Activated naive CD4-positive, alpha-beta T cell treated with anti-CD3 and anti-CD28 coated beads for 36 hours (primary cell): ENCODE data around the gene KIF16B. TPM values are rescaled to one million over a fixed set of nuclear protein-coding genes. Genes with fewer than 3 reads are reported as not detected.
"Not testable (repeated sequence)": the region's sequence is repeated elsewhere in the genome, so short reads cannot be mapped to it uniquely, and the experiment has no call there.

Experiments used
- CTCF ChIA-PET: fragments of 350-600 bp; sonication (Branson Sonifier 250); formaldehyde crosslinking; loops from one replicate; lab custom pipeline; 2021; ENCODE audit warnings: antibody characterized with exemption; lab: Charles Lee
- DNase-seq: peaks from one replicate; pipeline ENCODE4 v3.0.0-alpha.2; 2020
- H3K27ac Mint-ChIP-seq: one replicate; pipeline ENCODE4 v1.8.0; 2021; ENCODE audit warnings: mild to moderate bottlenecking, mixed read lengths
- H3K27me3 Mint-ChIP-seq: one replicate; pipeline ENCODE4 v1.8.0; 2021; ENCODE audit warnings: low read depth, mixed read lengths
- H3K36me3 Mint-ChIP-seq: one replicate; pipeline ENCODE4 v1.8.0; 2021; ENCODE audit warnings: low read depth, mixed read lengths
- H3K4me1 Mint-ChIP-seq: one replicate; pipeline ENCODE4 v1.8.0; 2021; ENCODE audit warnings: low read depth, mixed read lengths
- H3K4me3 Mint-ChIP-seq: one replicate; pipeline ENCODE4 v1.8.0; 2021; ENCODE audit warnings: mild to moderate bottlenecking, moderate library complexity, mixed read lengths
- H3K9me3 Mint-ChIP-seq: one replicate; pipeline ENCODE4 v1.8.0; 2021; ENCODE audit warnings: mixed read lengths
- intact Hi-C: fragments of 100-400 bp; cut with micrococcal nuclease; formaldehyde crosslinking; loops from one replicate; pipeline ENCODE4 v1.15.1; 2023
- total RNA-seq, 2 experiments: library from RNA; stranded (reverse); gene quantifications; one replicate each; pipeline ENCODE4 v1.2.3, GENCODE V29; 2021

The KIF16B gene
- total RNA-seq, 2 experiments from 2014 or later: 5.1 to 5.6 TPM

DNA sequence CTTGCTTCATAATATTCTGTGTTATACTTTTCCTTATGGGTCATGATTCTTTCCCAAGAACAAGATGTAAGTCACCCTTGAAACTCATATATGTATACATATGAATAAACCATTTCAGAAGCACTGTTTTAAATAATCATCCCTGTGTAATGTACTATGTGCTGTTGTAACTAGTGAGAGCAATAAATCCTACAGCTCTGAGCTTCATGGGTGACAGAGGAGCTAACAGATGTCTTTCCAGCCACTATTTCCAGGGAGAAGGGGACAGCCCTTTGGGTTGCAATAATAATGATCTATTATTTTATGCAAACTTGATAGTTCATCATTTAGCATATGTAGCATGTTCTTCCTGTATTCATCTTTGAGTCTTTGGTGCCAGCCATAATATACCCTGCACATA, 342.8 kb downstream of the KIF16B start:
- no peak overlapping the region for H3K4me3 Mint-ChIP-seq

GRCh38 chr20:16229813-16230212, 343.4 kb downstream of the KIF16B start:
- Mint-ChIP-seq H3K9me3 (peaks cover 3% of the 10 kb centered on the region), H3K27me3 (no peaks in the 10 kb centered on the region), H3K4me1 (no peaks in the 10 kb centered on the region), H3K36me3 (no peaks in the 10 kb centered on the region), H3K27ac (no peak overlapping the region), H3K4me3 (no peak overlapping the region)
- CTCF ChIA-PET: no interaction called here
- DNase-seq: no peak
- intact Hi-C loops: no loop called here

More for the DNA sequence above, 342.8 kb downstream of the KIF16B start:
- Mint-ChIP-seq H3K4me1 (no peaks in the 10 kb centered on the region), H3K27ac (no peak overlapping the region), H3K27me3 (no peaks in the 10 kb centered on the region), H3K36me3 (no peaks in the 10 kb centered on the region), H3K9me3 (peaks cover 3% of the 10 kb centered on the region)
- CTCF ChIA-PET: no interaction called here
- DNase-seq: no peak
- intact Hi-C loops: no loop called here

GRCh38 chr20:16228722-16229121, 344.5 kb downstream of the KIF16B start:
- Mint-ChIP-seq H3K36me3 (no peaks in the 10 kb centered on the region), H3K4me3 (no peak overlapping the region)
- intact Hi-C loops: no loop called here

DNA sequence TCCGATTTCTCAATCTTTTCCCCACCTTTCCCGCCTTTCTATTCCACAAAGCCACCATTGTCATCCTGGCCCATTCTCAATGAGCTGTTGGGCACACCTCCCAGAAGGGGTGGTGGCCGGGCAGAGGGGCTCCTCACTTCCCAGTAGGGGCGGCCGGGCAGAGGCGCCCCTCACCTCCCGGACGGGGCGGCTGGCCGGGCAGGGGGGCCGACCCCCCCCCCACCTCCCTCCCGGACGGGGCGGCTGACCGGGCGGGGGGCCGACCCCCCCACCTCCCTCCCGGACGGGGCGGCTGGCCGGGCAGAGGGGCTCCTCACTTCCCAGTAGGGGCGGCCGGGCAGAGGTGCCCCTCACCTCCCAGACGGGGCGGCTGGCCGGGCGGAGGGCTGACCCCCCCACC, 346.3 kb downstream of the KIF16B start:
- H3K27ac Mint-ChIP-seq, H3K4me3 Mint-ChIP-seq, H3K36me3 Mint-ChIP-seq, DNase-seq, CTCF ChIA-PET, H3K4me1 Mint-ChIP-seq, intact Hi-C loops, H3K9me3 Mint-ChIP-seq, H3K27me3 Mint-ChIP-seq: not testable (repeated sequence)

More at GRCh38 chr20:16228722-16229121, 344.5 kb downstream of the KIF16B start:
- no peaks in the 10 kb centered on the region for H3K4me1 Mint-ChIP-seq
- peaks cover 3% of the 10 kb centered on the region for H3K9me3 Mint-ChIP-seq
- DNase-seq: no peak
- H3K27ac Mint-ChIP-seq: no peak overlapping the region
- no peaks in the 10 kb centered on the region for H3K27me3 Mint-ChIP-seq
- CTCF ChIA-PET: no interaction called here

GRCh38 chr20:16224836-16225235, 348.4 kb downstream of the KIF16B start:
- no peak overlapping the region for H3K4me3 Mint-ChIP-seq
- no peak for DNase-seq
- no peak overlapping the region for H3K27ac Mint-ChIP-seq
- H3K36me3 Mint-ChIP-seq: no peaks in the 10 kb centered on the region
- H3K4me1 Mint-ChIP-seq: no peaks in the 10 kb centered on the region
- intact Hi-C loops: no loop called here
- CTCF ChIA-PET: no interaction called here
- peaks cover 6% of the 10 kb centered on the region for H3K9me3 Mint-ChIP-seq
- H3K27me3 Mint-ChIP-seq: no peaks in the 10 kb centered on the region

GRCh38 chr20:16222859-16223411, 350.3 kb downstream of the KIF16B start:
- H3K4me1 Mint-ChIP-seq: no peaks in the 10 kb centered on the region
- H3K27me3 Mint-ChIP-seq: peaks cover 4% of the 10 kb centered on the region
- no peak overlapping the region for H3K27ac Mint-ChIP-seq
- no peaks in the 10 kb centered on the region for H3K36me3 Mint-ChIP-seq
- no peak for DNase-seq
- no peak overlapping the region for H3K4me3 Mint-ChIP-seq
- H3K9me3 Mint-ChIP-seq: peaks cover 3% of the 10 kb centered on the region
- intact Hi-C loops: no loop called here
- CTCF ChIA-PET: no interaction called here

Other genes starting within 250 kb of the KIF16B start
- gene SNRPB2, start 156.6 kb upstream of the KIF16B start, total RNA-seq: 10 to 100 TPM; 93.1 to 99.8 TPM
- gene OTOR, start 174.9 kb upstream of the KIF16B start, total RNA-seq: not detected